ENCODE results near the gene SNORC. TPM values are rescaled to one million over a fixed set of nuclear protein-coding genes. Genes with fewer than 3 reads are reported as not detected.

SNORC gene
- total and polyA plus RNA-seq, 10 of the 15 experiments (the other 5 are each of a cell fraction or from before 2014, with no cell fraction given), result 0.04 to 0.74 (median 0.45) TPM; not detected in 4

DNA sequence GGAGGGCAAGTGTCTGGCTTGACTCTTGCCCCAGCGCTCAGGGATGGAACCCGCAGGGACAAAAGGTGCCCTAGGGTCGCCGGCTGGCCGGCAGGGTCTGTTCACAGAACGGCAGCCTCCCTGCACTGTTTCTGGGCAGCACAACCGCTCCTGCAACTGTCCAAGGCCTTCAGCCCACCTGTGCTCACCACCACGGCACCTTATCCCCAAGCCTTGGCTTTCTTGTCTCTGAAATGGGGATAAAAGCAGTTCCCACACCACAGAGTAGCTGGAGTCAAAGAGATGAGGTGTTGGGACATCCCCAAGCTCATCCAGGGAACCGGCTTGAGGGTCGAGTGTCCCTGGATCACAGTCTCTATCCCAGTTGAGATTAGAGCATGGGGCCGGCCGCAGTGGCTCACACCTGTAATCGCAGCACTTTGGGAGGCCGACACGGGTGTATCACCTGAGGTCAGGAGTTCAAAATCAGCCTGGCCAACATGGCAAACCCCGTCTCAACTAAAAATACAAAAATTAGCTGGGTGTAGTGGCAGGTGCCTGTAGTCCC lies 4.7 kb downstream of the SNORC start (continued):
- TF ChIP-seq, protein P1, sequence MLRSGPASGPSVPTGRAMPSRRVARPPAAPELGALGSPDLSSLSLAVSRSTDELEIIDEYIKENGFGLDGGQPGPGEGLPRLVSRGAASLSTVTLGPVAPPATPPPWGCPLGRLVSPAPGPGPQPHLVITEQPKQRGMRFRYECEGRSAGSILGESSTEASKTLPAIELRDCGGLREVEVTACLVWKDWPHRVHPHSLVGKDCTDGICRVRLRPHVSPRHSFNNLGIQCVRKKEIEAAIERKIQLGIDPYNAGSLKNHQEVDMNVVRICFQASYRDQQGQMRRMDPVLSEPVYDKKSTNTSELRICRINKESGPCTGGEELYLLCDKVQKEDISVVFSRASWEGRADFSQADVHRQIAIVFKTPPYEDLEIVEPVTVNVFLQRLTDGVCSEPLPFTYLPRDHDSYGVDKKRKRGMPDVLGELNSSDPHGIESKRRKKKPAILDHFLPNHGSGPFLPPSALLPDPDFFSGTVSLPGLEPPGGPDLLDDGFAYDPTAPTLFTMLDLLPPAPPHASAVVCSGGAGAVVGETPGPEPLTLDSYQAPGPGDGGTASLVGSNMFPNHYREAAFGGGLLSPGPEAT (IDR thresholded peaks at IDR 0.05; ENCODE audit: low read depth), result no peak
- TF ChIP-seq, protein P2, sequence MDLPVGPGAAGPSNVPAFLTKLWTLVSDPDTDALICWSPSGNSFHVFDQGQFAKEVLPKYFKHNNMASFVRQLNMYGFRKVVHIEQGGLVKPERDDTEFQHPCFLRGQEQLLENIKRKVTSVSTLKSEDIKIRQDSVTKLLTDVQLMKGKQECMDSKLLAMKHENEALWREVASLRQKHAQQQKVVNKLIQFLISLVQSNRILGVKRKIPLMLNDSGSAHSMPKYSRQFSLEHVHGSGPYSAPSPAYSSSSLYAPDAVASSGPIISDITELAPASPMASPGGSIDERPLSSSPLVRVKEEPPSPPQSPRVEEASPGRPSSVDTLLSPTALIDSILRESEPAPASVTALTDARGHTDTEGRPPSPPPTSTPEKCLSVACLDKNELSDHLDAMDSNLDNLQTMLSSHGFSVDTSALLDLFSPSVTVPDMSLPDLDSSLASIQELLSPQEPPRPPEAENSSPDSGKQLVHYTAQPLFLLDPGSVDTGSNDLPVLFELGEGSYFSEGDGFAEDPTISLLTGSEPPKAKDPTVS (IDR thresholded peaks at IDR 0.05; ENCODE audit: low read depth, low read length), result no peak
- TF ChIP-seq, protein P3, sequence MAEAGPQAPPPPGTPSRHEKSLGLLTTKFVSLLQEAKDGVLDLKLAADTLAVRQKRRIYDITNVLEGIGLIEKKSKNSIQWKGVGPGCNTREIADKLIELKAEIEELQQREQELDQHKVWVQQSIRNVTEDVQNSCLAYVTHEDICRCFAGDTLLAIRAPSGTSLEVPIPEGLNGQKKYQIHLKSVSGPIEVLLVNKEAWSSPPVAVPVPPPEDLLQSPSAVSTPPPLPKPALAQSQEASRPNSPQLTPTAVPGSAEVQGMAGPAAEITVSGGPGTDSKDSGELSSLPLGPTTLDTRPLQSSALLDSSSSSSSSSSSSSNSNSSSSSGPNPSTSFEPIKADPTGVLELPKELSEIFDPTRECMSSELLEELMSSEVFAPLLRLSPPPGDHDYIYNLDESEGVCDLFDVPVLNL (IDR thresholded peaks at IDR 0.05; ENCODE audit: low read depth, low read length), result no peak
- no peak for TF ChIP-seq EGR1 (IDR thresholded peaks at IDR 0.05; ENCODE audit: borderline replicate concordance in 1 of 2, low read depth in 2 of 2, low read length in 2 of 2)
- TF ChIP-seq, protein P4, sequence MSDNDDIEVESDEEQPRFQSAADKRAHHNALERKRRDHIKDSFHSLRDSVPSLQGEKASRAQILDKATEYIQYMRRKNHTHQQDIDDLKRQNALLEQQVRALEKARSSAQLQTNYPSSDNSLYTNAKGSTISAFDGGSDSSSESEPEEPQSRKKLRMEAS (IDR thresholded peaks at IDR 0.05; ENCODE audit: low read depth, low read length), result no peak
- TF ChIP-seq, protein P5, sequence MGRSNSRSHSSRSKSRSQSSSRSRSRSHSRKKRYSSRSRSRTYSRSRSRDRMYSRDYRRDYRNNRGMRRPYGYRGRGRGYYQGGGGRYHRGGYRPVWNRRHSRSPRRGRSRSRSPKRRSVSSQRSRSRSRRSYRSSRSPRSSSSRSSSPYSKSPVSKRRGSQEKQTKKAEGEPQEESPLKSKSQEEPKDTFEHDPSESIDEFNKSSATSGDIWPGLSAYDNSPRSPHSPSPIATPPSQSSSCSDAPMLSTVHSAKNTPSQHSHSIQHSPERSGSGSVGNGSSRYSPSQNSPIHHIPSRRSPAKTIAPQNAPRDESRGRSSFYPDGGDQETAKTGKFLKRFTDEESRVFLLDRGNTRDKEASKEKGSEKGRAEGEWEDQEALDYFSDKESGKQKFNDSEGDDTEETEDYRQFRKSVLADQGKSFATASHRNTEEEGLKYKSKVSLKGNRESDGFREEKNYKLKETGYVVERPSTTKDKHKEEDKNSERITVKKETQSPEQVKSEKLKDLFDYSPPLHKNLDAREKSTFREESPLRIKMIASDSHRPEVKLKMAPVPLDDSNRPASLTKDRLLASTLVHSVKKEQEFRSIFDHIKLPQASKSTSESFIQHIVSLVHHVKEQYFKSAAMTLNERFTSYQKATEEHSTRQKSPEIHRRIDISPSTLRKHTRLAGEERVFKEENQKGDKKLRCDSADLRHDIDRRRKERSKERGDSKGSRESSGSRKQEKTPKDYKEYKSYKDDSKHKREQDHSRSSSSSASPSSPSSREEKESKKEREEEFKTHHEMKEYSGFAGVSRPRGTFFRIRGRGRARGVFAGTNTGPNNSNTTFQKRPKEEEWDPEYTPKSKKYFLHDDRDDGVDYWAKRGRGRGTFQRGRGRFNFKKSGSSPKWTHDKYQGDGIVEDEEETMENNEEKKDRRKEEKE (IDR thresholded peaks at IDR 0.05), result no peak
- TF ChIP-seq, protein P6, sequence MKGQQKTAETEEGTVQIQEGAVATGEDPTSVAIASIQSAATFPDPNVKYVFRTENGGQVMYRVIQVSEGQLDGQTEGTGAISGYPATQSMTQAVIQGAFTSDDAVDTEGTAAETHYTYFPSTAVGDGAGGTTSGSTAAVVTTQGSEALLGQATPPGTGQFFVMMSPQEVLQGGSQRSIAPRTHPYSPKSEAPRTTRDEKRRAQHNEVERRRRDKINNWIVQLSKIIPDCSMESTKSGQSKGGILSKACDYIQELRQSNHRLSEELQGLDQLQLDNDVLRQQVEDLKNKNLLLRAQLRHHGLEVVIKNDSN (IDR thresholded peaks at IDR 0.05; ENCODE audit: borderline replicate concordance, extremely low read length, insufficient read depth, low read depth, low read length), result no peak

Measured in GM12878 (cell line).